Measurements from ENCODE around the gene ST6GALNAC2.

The ST6GALNAC2 gene

DNA sequence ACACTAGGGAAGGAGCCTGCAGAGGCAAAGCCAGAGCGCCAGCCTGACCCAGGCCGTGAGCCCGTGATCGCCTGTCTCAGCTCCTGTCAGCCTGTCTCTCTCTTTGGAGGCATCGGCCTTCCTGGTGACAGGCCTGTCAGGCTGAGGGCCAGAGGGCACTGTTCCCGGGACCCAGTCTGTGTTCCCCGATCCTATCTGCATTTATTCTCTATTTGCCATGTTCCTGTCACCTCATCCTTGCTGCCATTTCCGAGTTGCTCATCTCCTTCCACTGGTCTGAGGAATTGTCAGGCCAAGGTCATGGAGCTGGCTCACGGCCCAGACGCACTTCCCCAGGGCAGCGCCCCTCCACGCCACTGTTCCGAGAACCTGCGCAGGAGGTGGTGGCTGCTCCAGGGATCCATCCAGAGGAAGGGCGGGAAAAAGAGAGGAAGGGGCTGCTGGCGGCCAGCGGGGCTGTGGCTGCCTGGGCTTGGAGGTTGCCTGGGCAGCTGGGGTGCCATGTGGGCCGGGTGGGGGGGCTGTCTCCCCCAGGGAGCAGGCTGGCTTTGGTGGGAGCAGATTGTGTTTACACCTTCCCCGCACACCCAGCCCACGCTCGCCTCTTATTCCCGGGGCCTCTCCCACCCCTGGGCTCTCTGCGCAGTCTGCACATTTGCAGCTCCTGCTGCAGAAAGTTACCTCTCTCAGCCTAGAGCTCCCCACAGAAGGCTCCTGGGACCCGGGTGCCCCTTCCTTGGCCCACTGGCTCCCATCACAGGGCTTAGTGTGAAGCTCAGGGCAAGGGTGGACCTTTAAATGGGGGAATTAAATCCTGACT is 40.9 kb downstream of the ST6GALNAC2 start:
- no peak for DNase-seq (ENCODE audit: low read depth, low spot score)

DNA sequence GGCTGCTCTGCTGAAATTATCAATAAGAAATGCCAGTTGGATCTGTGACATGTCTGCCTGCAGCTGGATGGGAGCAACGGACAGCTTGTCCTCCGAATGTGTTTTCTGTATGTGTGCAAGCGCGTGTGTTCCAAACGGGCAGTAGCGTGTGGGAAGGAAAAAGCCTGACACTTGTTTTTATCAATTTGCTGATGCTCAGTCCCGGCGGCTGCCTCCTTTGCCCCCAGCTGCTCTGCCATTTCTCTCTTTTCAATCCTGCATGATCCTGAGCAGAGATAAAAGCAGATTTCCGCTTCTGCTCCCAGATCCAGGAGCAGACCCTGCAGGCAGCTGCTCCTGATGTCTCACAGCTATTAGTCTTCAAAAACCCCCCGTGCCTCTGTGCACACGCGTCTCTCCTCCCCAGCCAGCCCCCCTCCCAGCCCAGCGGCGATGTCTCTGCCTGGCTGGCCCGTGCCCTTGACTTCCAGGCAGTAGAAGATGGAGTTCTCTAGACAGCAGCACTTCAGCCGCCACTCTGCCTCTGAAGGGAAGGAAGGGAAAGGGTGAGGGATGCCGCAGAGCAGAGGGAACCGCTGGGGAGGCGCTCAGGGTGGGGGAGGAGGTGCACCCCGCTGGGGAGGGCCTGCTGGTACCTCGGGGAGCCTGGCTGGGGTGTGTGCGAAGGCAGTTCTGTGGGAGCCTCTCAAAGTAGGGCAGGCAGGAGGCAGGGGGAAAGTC is 41.7 kb downstream of the ST6GALNAC2 start:
- DNase-seq (ENCODE audit: low read depth, low spot score): no peak
- TF ChIP-seq CTCF (IDR thresholded peaks at IDR 0.05; ENCODE audit: low read depth, low read length): no peak
- no peak overlapping the region for H3K4me3 ChIP-seq (ENCODE audit: low read depth, low read length)
- in situ Hi-C loops (cut with HindIII; ENCODE audit: low sequenced_read_pairs): no loop called here

More for the DNA sequence above, 40.9 kb downstream of the ST6GALNAC2 start:
- no peak for TF ChIP-seq CTCF (IDR thresholded peaks at IDR 0.05; ENCODE audit: low read depth, low read length)
- no peak overlapping the region for H3K4me3 ChIP-seq (ENCODE audit: low read depth, low read length)
- in situ Hi-C loops (cut with HindIII; ENCODE audit: low sequenced_read_pairs): no loop called here

GRCh38 chr17:76543482-76543825 is 42.2 kb downstream of the ST6GALNAC2 start:
- TF ChIP-seq CTCF (IDR thresholded peaks at IDR 0.05; ENCODE audit: low read depth, low read length): no peak
- in situ Hi-C loops (cut with HindIII; ENCODE audit: low sequenced_read_pairs): no loop called here
- DNase-seq (ENCODE audit: low read depth, low spot score): no peak
- H3K4me3 ChIP-seq (ENCODE audit: low read depth, low read length): no peak overlapping the region

DNA sequence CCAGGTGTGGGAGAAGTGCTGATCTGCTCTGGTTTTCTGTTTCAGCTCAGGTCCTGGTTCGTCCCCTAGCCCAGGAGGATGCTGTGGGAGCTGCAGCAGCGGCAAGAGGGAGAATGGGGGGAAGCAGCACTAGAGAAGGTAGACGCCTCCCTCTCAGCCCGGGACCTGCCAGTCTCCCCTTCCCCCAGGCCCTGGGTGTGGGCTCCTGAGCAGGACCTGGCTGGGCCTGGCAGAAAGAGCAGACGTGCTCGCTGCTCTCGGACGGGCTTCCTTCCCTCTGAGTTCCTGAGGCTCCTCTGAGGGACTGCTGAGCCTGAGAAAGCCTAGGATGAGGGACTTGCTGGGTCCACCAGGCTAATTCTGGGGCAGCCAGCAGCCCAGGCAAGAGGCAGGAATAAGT is 42.7 kb downstream of the ST6GALNAC2 start:
- no peak for TF ChIP-seq CTCF (IDR thresholded peaks at IDR 0.05; ENCODE audit: low read depth, low read length)
- no peak for DNase-seq (ENCODE audit: low read depth, low spot score)
- in situ Hi-C loops (cut with HindIII; ENCODE audit: low sequenced_read_pairs): no loop called here
- no peak overlapping the region for H3K4me3 ChIP-seq (ENCODE audit: low read depth, low read length)

GRCh38 chr17:76542566-76542971 is 43.1 kb downstream of the ST6GALNAC2 start:
- no peak for DNase-seq (ENCODE audit: low read depth, low spot score)
- in situ Hi-C loops (cut with HindIII; ENCODE audit: low sequenced_read_pairs): no loop called here
- no peak overlapping the region for H3K4me3 ChIP-seq (ENCODE audit: low read depth, low read length)
- TF ChIP-seq CTCF (IDR thresholded peaks at IDR 0.05; ENCODE audit: low read depth, low read length): no peak

DNA sequence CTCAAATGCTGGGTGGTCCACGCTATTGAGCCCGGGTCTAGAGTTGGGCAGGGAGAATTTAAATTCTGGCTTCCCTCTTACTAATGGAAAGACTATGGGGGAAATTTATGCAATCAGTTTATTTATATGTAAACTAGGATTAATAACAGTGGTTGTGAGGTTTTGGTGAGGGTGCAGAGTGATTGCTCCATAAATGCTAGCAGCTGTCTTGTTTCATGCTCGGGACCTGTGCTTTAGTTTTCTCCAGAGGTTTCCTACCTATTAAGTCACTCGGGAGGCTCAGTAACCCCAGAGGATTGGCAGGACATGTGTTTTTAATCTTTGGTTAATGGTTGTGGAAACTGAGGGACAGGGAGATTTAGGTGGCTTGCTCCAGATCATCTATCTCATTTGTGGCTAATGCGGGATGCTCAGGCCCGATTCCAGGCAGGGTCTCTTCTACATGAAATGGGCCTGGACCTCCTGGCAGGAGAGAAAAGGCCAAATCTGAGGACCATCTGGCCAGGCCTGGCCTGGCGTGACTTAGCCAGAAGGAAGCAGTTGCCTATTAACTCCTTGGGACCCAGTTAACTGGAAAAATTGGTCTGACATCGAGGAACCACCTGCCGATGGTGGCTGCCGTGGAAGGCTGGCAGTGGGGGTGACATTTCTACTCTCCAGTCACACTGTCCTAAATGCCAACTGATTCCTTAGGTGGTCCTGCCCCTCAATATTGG is 43.8 kb downstream of the ST6GALNAC2 start:
- H3K4me3 ChIP-seq (ENCODE audit: low read depth, low read length): no peak overlapping the region
- no peak for TF ChIP-seq CTCF (IDR thresholded peaks at IDR 0.05; ENCODE audit: low read depth, low read length)
- in situ Hi-C loops (cut with HindIII; ENCODE audit: low sequenced_read_pairs): no loop called here
- no peak for DNase-seq (ENCODE audit: low read depth, low spot score)

All from astrocyte of the spinal cord (primary cell).